Measurements from ENCODE around the gene TRIM37. TPM values are rescaled to one million over a fixed set of nuclear protein-coding genes. Genes with fewer than 3 reads are reported as not detected.

The TRIM37 gene
- total and polyA plus RNA-seq, 4 donors, result 5.4 to 12.9 (median 8.1) TPM

GRCh38 chr17:59002848-59003247 is 103.8 kb downstream of the TRIM37 start (continued):
- no peak for TF ChIP-seq EGR1 (IDR thresholded peaks at IDR 0.05; ENCODE audit: low read depth in 2 of 2)
- TF ChIP-seq, protein P1, sequence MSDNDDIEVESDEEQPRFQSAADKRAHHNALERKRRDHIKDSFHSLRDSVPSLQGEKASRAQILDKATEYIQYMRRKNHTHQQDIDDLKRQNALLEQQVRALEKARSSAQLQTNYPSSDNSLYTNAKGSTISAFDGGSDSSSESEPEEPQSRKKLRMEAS (IDR thresholded peaks at IDR 0.05), result no peak

DNA sequence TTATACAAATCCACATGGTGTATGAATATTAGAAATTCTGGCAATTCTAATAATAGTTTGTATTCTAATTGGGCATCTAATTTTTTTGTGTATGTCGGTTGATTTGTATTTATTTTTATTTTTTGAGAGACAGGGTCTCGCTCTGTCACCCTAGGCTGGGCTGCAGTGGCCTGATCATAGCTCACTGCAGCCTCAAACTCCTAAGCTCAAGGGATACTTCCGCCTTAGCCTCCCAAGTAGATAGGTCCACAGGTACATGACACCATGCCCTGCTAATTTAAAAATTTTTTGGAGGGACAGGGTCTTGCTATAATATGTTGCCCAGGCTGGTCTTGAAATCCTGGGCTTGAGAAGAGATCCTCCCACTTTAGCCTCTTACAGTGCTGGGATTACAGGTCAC is 104.6 kb downstream of the TRIM37 start:
- Histone ChIP-seq H3K9ac (ENCODE audit: low read depth in 1 of 2, low read length in 2 of 2) (no peak overlapping the region), H3K27ac (ENCODE audit: low read depth in 1 of 2, low read length in 2 of 2) (peak overlapping the region; percentile 13 to 62), H3K4me3 (ENCODE audit: low read depth in 1 of 3, low read length in 3 of 3) (no peak overlapping the region), H3K9me3 (ENCODE audit: control insufficient read depth in 4 of 4, low read length in 3 of 4) (no peaks in the 10 kb centered on the region), H3K27me3 (ENCODE audit: control insufficient read depth in 4 of 4, insufficient read depth in 4 of 4, low read length in 3 of 4) (no peaks in the 10 kb centered on the region), H3K4me1 (ENCODE audit: control insufficient read depth in 4 of 4, insufficient read depth in 4 of 4, low read length in 3 of 4) (peaks cover 12 to 47% (median 31%) of the 10 kb centered on the region in 4 donors), H3K36me3 (ENCODE audit: control insufficient read depth in 4 of 4, insufficient read depth in 3 of 4, low read depth in 1 of 4, low read length in 3 of 4) (no peaks in the 10 kb centered on the region)
- TF ChIP-seq NR2F2 (IDR thresholded peaks at IDR 0.05) (no peak), ATF3 (IDR thresholded peaks at IDR 0.05) (no peak), SP1 (IDR thresholded peaks at IDR 0.05) (no peak)
- 86% methylated on average over 3 of the region's 3 CpGs for WGBS
- DNase-seq (ENCODE audit: low spot score), result no peak

GRCh38 chr17:59001158-59001814 is 105.4 kb downstream of the TRIM37 start:
- Histone ChIP-seq H3K27ac (ENCODE audit: low read depth in 1 of 2, low read length in 2 of 2) (peak overlapping the region; percentile 13 to 62), H3K27me3 (ENCODE audit: control insufficient read depth in 4 of 4, insufficient read depth in 4 of 4, low read length in 3 of 4) (no peaks in the 10 kb centered on the region), H3K36me3 (ENCODE audit: control insufficient read depth in 4 of 4, insufficient read depth in 3 of 4, low read depth in 1 of 4, low read length in 3 of 4) (no peaks in the 10 kb centered on the region), H3K9ac (ENCODE audit: low read depth in 1 of 2, low read length in 2 of 2) (peak overlapping the region in 1 of 2 donors; percentile 70), H3K4me1 (ENCODE audit: control insufficient read depth in 4 of 4, insufficient read depth in 4 of 4, low read length in 3 of 4) (peaks cover 10 to 48% (median 30%) of the 10 kb centered on the region in 4 donors), H3K4me3 (ENCODE audit: low read depth in 1 of 3, low read length in 3 of 3) (peak overlapping the region in 2 of 3 donors; percentile 18 to 37), H3K9me3 (ENCODE audit: control insufficient read depth in 4 of 4, low read length in 3 of 4) (no peaks in the 10 kb centered on the region)
- WGBS, result 49% methylated on average over 10 of the region's 10 CpGs
- peak; percentile 17 for TF ChIP-seq YY1 (IDR thresholded peaks at IDR 0.05)
- peak; percentile 4 for TF ChIP-seq RAD21 (IDR thresholded peaks at IDR 0.05)
- TF ChIP-seq RXRA (IDR thresholded peaks at IDR 0.05), result no peak
- no peak for TF ChIP-seq FOXA2 (IDR thresholded peaks at IDR 0.05)
- TF ChIP-seq, protein P2, sequence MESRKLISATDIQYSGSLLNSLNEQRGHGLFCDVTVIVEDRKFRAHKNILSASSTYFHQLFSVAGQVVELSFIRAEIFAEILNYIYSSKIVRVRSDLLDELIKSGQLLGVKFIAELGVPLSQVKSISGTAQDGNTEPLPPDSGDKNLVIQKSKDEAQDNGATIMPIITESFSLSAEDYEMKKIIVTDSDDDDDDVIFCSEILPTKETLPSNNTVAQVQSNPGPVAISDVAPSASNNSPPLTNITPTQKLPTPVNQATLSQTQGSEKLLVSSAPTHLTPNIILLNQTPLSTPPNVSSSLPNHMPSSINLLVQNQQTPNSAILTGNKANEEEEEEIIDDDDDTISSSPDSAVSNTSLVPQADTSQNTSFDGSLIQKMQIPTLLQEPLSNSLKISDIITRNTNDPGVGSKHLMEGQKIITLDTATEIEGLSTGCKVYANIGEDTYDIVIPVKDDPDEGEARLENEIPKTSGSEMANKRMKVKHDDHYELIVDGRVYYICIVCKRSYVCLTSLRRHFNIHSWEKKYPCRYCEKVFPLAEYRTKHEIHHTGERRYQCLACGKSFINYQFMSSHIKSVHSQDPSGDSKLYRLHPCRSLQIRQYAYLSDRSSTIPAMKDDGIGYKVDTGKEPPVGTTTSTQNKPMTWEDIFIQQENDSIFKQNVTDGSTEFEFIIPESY (IDR thresholded peaks at IDR 0.05), result no peak
- no peak for TF ChIP-seq HNF4G (IDR thresholded peaks at IDR 0.05)
- peak; percentile 19 for TF ChIP-seq SP1 (IDR thresholded peaks at IDR 0.05)
- peak in 1 of 2 donors; percentile 16 for TF ChIP-seq GABPA (IDR thresholded peaks at IDR 0.05 in 1 of 2, conservative IDR thresholded peaks at IDR 0.05 in 1 of 2)
- TF ChIP-seq JUND (IDR thresholded peaks at IDR 0.05), result no peak
- DNase-seq (ENCODE audit: low spot score), result no peak

- TF ChIP-seq, protein P2 (IDR thresholded peaks at IDR 0.05), result no peak
- no peak for TF ChIP-seq YY1 (IDR thresholded peaks at IDR 0.05)
- TF ChIP-seq HNF4G (IDR thresholded peaks at IDR 0.05), result no peak
- TF ChIP-seq, protein P1 (IDR thresholded peaks at IDR 0.05), result no peak
- TF ChIP-seq RAD21 (IDR thresholded peaks at IDR 0.05), result no peak
- TF ChIP-seq ATF3 (IDR thresholded peaks at IDR 0.05), result no peak
- no peak for TF ChIP-seq EGR1 (IDR thresholded peaks at IDR 0.05; ENCODE audit: low read depth in 2 of 2)
- TF ChIP-seq RXRA (IDR thresholded peaks at IDR 0.05), result no peak
- no peak for TF ChIP-seq GABPA (IDR thresholded peaks at IDR 0.05 in 1 of 2, conservative IDR thresholded peaks at IDR 0.05 in 1 of 2)
- no peak for TF ChIP-seq HNF4A (conservative IDR thresholded peaks at IDR 0.05)
- TF ChIP-seq REST (IDR thresholded peaks at IDR 0.05), result no peak
- TF ChIP-seq JUND (IDR thresholded peaks at IDR 0.05), result no peak
- no peak for TF ChIP-seq NR2F2 (IDR thresholded peaks at IDR 0.05)
- no peak overlapping the region for H3K4me3 ChIP-seq (ENCODE audit: low read depth in 1 of 3, low read length in 3 of 3)
- H3K4me1 ChIP-seq (ENCODE audit: control insufficient read depth in 4 of 4, insufficient read depth in 4 of 4, low read length in 3 of 4), result peaks cover 10 to 40% (median 25%) of the 10 kb centered on the region in 4 donors
- H3K9me3 ChIP-seq (ENCODE audit: control insufficient read depth in 4 of 4, low read length in 3 of 4), result no peaks in the 10 kb centered on the region
- 98% methylated on average over 1 of the region's 1 CpG for WGBS
- no peak overlapping the region for H3K27ac ChIP-seq (ENCODE audit: low read depth in 1 of 2, low read length in 2 of 2)
- H3K36me3 ChIP-seq (ENCODE audit: control insufficient read depth in 4 of 4, insufficient read depth in 3 of 4, low read depth in 1 of 4, low read length in 3 of 4), result no peaks in the 10 kb centered on the region
- H3K9ac ChIP-seq (ENCODE audit: low read depth in 1 of 2, low read length in 2 of 2), result no peak overlapping the region
- no peaks in the 10 kb centered on the region for H3K27me3 ChIP-seq (ENCODE audit: control insufficient read depth in 4 of 4, insufficient read depth in 4 of 4, low read length in 3 of 4)
- no peak for DNase-seq (ENCODE audit: low spot score)
Measured at GRCh38 chr17:59000022-59000421, 106.7 kb downstream of the TRIM37 start.

All from liver (tissue), 9 donors.